HG02870 (cell line): ENCODE data around the gene UNG.
"Not testable (repeated sequence)": the region's sequence is repeated elsewhere in the genome, so short reads cannot be mapped to it uniquely, and the experiment has no call there.

Source experiments
- ATAC-seq: cut with Tn5 transposase; IDR thresholded peaks from one replicate; pipeline ENCODE4 v1.9.1; 2021; ENCODE audit warnings: mild to moderate bottlenecking, moderate library complexity; ENCODE audit not compliant: unreplicated experiment

UNG gene

GRCh38 chr12:109097435-109098182, at the start of gene UNG:
Gene UNG, plus strand, starts transcription at chr12:109097597. Its CDS starts 83 bp downstream, at chr12:109097680.
- peak; percentile 90 for ATAC-seq

GRCh38 chr12:109048706-109049105, 48.7 kb upstream of the UNG start:
- ATAC-seq: not testable (repeated sequence)

- ATAC-seq: not testable (repeated sequence)
Measured at GRCh38 chr12:109049794-109050193, 47.6 kb upstream of the UNG start.

GRCh38 chr12:109052097-109052413, 45.3 kb upstream of the UNG start:
- ATAC-seq: no peak

- ATAC-seq: peak; percentile 74
Measured at GRCh38 chr12:109052414-109053323, 44.7 kb upstream of the UNG start, which contains the start of gene USP30. Gene USP30, plus strand, starts transcription at chr12:109052576. Its CDS starts 103 bp downstream, at chr12:109052679.

- no peak for ATAC-seq
Measured at GRCh38 chr12:109053382-109054123, 43.8 kb upstream of the UNG start.

GRCh38 chr12:109054124-109054513, 43.3 kb upstream of the UNG start:
- not testable (repeated sequence) for ATAC-seq

- no peak for ATAC-seq
Measured at GRCh38 chr12:109054520-109054919, 42.9 kb upstream of the UNG start.

- ATAC-seq: no peak
Measured at GRCh38 chr12:109056891-109057290, 40.5 kb upstream of the UNG start.

GRCh38 chr12:109057376-109057775, 40.0 kb upstream of the UNG start:
- no peak for ATAC-seq

- no peak for ATAC-seq
Measured at GRCh38 chr12:109058773-109059172, 38.6 kb upstream of the UNG start.

GRCh38 chr12:109064143-109064542, 33.3 kb upstream of the UNG start:
- ATAC-seq: no peak

- no peak for ATAC-seq
Measured at GRCh38 chr12:109065154-109065852, 32.1 kb upstream of the UNG start.

- ATAC-seq: no peak
Measured at GRCh38 chr12:109065853-109066193, 31.6 kb upstream of the UNG start.

- no peak for ATAC-seq
Measured at GRCh38 chr12:109069307-109070271, 27.8 kb upstream of the UNG start.

GRCh38 chr12:109074866-109075265, 22.5 kb upstream of the UNG start:
- no peak for ATAC-seq

GRCh38 chr12:109082751-109083150, 14.6 kb upstream of the UNG start:
- ATAC-seq: no peak

GRCh38 chr12:109084425-109084824, 13.0 kb upstream of the UNG start:
- no peak for ATAC-seq

- no peak for ATAC-seq
Measured at GRCh38 chr12:109085590-109085989, 11.8 kb upstream of the UNG start.

- ATAC-seq: no peak
Measured at GRCh38 chr12:109087250-109087649, 10.1 kb upstream of the UNG start.
